HG03354 (cell line): Measurements from ENCODE around the gene PRKG1.
"Not testable (repeated sequence)": the region's sequence is repeated elsewhere in the genome, so short reads cannot be mapped to it uniquely, and the experiment has no call there.

Source experiments
- ATAC-seq: cut with Tn5 transposase; IDR thresholded peaks from one replicate; pipeline ENCODE4 v1.9.1; 2021; ENCODE audit warnings: mild to moderate bottlenecking; ENCODE audit not compliant: unreplicated experiment, poor library complexity, severe bottlenecking

PRKG1 gene

DNA sequence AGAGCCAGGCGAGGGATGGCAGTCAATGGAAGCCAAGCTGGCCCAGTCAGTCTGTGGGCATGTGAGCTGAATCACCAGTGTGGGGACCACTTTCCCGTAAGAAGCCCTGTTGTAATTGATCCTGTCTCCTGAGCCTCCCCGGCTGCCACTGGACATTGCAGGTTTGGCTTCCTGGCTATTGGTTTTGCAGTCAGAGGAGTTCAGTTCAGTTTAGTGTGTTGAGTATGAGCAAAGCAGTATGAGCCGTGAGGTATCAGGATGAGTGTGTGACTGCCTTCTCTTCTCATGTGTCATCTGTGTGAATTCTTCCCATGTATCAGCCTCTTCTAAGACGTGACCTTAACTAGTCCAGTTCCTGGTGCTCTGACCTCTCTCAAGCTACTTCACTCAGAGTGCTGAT is 227.4 kb downstream of the PRKG1 start:
- ATAC-seq = no peak

- no peak for ATAC-seq
Measured at GRCh38 chr10:51302316-51302715, 228.0 kb downstream of the PRKG1 start.

- ATAC-seq = no peak
Measured at GRCh38 chr10:51308116-51308515, 233.8 kb downstream of the PRKG1 start.

DNA sequence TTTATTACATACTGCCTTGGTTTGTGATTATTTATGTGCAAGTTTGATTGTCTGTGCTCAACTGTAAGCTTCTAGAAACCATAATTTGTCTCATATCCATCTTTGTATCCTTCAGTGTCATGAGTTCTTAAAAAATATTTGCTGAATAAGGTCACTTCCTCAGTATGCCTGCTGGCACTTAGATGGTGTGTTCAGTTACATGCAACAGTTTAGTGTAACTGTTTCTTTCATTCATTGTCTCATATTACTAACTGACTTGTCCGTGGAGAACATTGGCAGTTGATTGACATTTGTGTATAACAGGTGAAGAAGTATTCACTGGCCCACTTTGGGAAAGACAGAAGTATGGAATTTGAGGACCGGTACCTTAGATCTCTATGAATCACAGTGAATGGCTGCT is 236.9 kb downstream of the PRKG1 start:
- no peak for ATAC-seq

DNA sequence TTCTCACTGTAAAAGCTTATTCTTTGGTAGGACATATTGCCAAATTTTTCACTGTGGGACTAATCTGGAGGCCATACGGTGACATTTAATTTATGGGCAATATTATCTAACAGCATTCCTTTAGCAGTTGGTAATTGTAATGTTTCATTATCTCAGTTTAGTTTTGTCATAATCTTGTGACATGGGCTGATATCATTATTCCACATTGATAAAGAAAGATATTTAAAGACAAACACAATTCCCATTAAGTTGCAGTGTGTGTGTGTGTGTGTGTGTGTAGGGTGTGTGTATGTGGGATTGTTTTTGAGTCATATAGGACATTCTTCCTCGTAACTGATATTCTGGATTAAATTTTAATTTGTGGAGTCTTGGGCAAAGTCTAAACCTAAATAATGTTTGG is 238.5 kb downstream of the PRKG1 start:
- ATAC-seq = no peak

- ATAC-seq = no peak
Measured at GRCh38 chr10:51313251-51313650, 239.0 kb downstream of the PRKG1 start.

- ATAC-seq = no peak
Measured at GRCh38 chr10:51313773-51314478, 239.6 kb downstream of the PRKG1 start.

GRCh38 chr10:51314481-51314880 is 240.2 kb downstream of the PRKG1 start:
- ATAC-seq = no peak

DNA sequence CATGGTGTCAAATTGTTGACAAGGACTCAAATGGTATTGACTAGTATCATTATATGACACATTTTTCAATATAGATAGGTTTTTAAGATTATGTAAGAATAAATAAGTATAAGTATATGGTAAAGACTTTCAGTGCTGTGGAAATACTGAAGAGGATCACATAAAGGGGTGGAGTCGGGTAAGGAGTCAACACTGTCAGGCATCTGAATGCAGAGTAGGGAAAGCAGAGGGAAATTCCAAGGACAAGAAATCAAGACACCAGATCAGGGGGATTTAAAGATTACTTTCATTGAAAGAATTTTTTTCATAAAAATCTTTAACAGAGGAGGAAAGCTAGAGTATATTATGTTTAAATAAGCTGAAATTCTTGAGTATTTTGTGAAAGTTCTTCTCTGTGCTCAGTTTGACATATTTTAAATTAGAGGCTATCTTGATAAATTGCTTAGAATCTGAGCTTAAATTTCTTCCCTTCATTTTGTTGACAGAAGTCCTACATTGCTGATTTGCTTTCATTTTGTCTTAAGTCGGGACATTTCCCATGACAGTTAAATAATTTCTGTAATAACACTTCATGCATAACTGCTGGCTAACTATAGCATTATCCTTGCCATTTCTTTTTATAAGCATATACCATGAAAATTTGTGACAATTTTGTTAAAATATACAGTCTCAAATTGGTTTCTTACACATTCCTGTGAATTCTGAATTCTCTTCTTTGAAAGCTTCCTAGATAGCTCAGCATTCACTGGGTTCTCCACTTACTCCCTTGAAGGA is 244.3 kb downstream of the PRKG1 start:
- ATAC-seq = no peak

DNA sequence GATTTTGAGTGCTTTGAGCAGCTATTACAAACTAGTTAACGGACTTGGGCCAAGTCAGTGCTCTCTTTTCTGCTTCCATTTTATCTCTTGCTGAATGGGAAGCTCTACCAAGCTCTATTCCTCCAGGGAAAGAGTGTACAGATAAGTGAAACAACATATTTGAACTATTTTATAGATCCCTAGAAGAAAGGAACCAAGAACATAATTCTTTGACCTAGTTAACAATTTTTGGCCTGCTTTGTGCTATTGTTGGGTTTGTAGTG is 244.8 kb downstream of the PRKG1 start:
- no peak for ATAC-seq

DNA sequence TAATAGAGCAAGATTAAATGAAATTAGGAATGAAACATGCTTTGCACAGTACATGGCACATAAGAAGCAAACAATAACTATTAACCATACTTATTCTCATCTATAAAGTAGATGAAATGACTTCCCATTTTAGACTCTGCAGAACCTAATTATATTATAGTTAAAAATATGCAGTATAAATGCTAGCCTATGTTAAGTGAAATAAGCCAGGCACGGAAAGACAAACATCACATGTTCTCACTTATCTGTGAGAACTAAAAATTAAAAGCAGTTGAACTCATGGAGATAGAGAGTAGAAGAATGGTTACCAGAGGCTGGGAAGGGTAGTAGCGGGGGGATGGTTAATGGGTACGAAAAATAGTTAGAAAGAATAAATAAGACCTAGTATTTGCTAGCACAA is 247.0 kb downstream of the PRKG1 start:
- ATAC-seq = no peak

- no peak for ATAC-seq
Measured at GRCh38 chr10:51321980-51322379, 247.7 kb downstream of the PRKG1 start.

DNA sequence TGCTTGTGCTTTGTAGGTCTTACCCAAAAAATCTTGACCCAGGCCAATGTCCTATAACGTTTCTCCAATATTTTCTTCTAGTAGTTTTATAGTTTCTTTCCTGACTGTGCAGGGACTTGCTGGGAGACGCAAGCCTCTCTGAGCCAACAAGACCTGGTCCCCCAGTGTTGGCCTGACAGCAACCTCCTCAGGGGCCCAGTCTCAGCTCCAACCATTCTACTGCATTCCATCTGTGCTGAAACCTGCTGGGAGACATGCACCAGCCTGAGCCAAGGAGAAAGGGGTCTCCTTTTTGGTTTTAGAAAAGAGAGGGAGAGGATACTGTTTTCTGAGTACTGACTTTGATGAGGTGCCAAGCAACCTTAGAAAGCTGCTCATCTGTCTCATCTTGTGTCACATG is 251.4 kb downstream of the PRKG1 start:
- ATAC-seq = no peak

DNA sequence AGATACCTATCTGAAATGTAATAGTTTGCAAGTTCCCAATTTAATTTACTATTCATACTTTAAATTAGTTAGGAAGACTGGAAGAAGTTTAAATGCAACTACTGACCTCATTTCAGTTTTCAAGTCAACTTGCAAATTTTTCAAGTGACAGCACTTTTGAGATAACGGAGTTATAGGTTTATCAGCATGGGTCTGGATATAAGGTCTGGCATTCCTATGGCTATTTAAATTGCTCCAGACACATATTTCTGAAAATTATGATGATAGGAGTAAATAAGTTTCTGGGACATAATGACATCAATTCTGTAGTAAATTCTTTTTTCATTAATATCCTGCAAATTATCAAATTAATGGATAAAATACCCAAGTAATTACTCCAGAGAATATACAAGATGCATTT is 251.9 kb downstream of the PRKG1 start:
- ATAC-seq = no peak

GRCh38 chr10:51327432-51327831 is 253.1 kb downstream of the PRKG1 start:
- ATAC-seq = no peak

DNA sequence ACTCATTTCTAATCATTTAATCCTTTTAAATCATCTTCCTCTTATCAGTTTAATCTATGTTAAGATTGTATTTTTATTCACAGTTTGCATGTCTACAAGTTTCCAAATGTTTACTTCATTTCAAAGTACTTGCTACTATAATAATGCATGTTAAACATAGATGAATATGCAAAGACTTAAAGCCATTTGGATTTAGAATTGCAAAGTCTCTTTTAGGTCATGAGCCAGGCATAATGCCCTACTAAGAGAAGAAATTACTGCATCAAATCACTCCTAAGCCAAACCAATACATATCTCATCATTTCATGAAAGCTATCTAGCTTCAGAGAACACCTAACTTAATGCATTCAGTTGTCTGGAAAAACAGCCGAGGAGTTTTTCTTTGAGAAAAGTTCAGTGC is 266.1 kb downstream of the PRKG1 start:
- no peak for ATAC-seq

DNA sequence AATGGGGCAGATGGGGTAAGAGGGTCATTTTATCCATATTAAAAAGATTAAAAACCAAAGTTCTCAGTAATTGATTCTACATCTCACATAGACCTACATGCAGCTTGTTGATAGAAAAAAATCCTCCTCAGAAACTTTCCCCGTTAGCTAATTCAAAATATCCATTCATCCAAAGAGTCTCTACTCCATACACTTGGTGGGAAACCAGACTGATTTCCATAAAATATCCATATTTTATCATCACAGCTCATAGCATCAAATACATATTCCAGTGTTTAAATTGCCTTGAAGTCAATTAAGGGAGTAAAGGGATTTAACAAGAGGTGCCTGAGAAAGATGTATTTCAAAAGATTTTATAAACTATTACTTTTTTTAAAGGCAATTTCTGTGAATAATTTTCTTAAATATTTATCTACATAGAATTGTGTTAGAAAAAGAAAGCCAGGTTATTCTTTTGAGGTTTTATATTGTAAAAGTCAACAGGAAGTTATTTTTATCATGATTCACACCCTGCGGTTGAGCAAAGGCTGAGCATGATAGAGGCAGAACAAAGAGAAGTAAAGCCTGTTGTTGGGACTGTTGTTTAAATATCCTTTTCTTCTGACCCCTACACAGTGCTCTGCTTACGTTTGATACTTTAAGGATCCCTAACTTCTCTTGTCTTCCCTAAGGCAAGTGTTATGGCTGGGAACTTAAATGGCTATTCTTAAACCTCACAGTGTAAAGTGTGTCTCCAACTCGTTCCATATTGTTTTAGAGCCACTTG is 266.7 kb downstream of the PRKG1 start:
- ATAC-seq = no peak

DNA sequence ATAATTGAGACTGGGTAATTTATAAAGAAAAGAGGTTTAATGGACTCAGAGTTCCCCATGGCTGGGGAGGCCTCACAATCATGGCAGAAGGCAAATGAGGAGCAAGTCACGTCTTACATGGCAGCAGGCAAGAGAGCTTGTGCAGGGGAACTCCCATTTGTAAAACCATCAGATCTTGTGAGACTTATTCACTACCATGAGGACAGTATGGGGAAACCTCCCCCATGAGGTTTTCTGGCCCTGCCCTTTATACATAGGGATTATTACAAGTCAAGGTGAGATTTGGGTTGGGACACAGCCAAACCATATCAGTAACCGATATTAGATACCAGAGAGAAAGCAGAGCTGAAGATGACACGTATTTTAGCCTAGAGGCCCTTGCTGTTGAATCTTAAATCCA is 267.5 kb downstream of the PRKG1 start:
- not testable (repeated sequence) for ATAC-seq

- ATAC-seq = no peak
Measured at GRCh38 chr10:51342381-51342780, 268.1 kb downstream of the PRKG1 start.

GRCh38 chr10:51343391-51343790 is 269.1 kb downstream of the PRKG1 start:
- ATAC-seq = no peak

DNA sequence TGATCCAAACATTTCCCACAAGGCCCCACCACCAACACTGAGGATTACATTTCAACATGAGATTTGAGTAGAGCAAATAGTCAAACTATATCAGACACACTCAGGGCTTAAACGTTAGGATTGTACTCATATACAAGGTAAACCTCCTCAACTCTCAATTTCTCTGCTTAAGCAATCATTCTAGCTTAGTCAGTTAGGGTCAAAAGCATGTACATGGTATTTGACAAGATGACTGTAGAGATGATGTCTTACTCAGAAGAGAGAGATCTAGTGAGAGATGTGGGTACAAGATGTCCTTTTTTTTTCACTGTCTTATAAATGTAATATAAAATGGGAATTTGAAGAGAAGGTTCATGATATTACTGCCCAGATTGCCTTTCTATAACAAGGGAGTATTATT is 270.1 kb downstream of the PRKG1 start:
- ATAC-seq = no peak
